Erythroblast (primary cell): ENCODE measurements around the gene HPDL.

ENCODE experiments used
- GATA1 ChIP-seq: IDR thresholded peaks from 2 replicates; pipeline ENCODE4 v1.6.1; 2011; ENCODE audit warnings: low read depth, mild to moderate bottlenecking, control low read depth, low read length, moderate library complexity
- POLR2A ChIP-seq: IDR thresholded peaks from 2 replicates; pipeline ENCODE4 v1.6.1; 2011; ENCODE audit warnings: mild to moderate bottlenecking, low read length

- TF ChIP-seq POLR2A (no peak), GATA1 (no peak)
These were observed 46.9 kb downstream of the HPDL start for GRCh38 chr1:45373573-45373972.
